ENCODE measurements around the gene WDFY4. TPM values are rescaled to one million over a fixed set of nuclear protein-coding genes. Genes with fewer than 3 reads are reported as not detected.

WDFY4 gene
- total and polyA plus RNA-seq, 2 of the 4 experiments (the other 2 are of a cell fraction): not detected

GRCh38 chr10:48639632-48640031 lies 45.0 kb upstream of the WDFY4 start:
- ChIA-PET POLR2A (ENCODE audit: unreplicated experiment) (no interaction called here), CTCF (interaction anchor here (0.7 to 1.5 kb wide), 2 partner anchors 16 to 79 kb away, joined by 3 to 5 read pairs; no protein-coding TSS in a partner anchor)
- DNase-seq (no peak), ATAC-seq (ENCODE audit: low read depth) (no peak)
- in situ Hi-C loops (cut with MboI; ENCODE audit: low sequenced_read_pairs): no loop called here
- TF ChIP-seq CHD1 (IDR thresholded peaks at IDR 0.05; ENCODE audit: low read depth, low read length): no peak
- TF ChIP-seq RFX5 (IDR thresholded peaks at IDR 0.05; ENCODE audit: low read depth, low read length): no peak
- no peak for TF ChIP-seq NFE2L2 (IDR thresholded peaks at IDR 0.05; ENCODE audit: low read depth, low read length)
- no peak for TF ChIP-seq CTCF (conservative IDR thresholded peaks at IDR 0.05; ENCODE audit: low read depth, low read length)
- no peak for TF ChIP-seq ELK1 (IDR thresholded peaks at IDR 0.05; ENCODE audit: borderline replicate concordance, low read depth, low read length)
- no peak for TF ChIP-seq POLR2A (IDR thresholded peaks at IDR 0.05; ENCODE audit: low read depth, low read length)
- no peak for TF ChIP-seq MAFK (IDR thresholded peaks at IDR 0.05; ENCODE audit: low read depth, low read length)
- no peak for TF ChIP-seq SMC3 (IDR thresholded peaks at IDR 0.05; ENCODE audit: low read depth, low read length)
- no peak for TF ChIP-seq CEBPB (IDR thresholded peaks at IDR 0.05; ENCODE audit: low read depth, low read length)
- TF ChIP-seq BHLHE40 (IDR thresholded peaks at IDR 0.05; ENCODE audit: low read depth, low read length): no peak
- TF ChIP-seq MXI1 (IDR thresholded peaks at IDR 0.05; ENCODE audit: borderline replicate concordance, low read depth, low read length): no peak
- no peak for TF ChIP-seq RAD21 (IDR thresholded peaks at IDR 0.05; ENCODE audit: low read length)
- TF ChIP-seq FOS (IDR thresholded peaks at IDR 0.05; ENCODE audit: low read depth, low read length): no peak
- no peak for TF ChIP-seq USF2 (IDR thresholded peaks at IDR 0.05; ENCODE audit: low read depth, low read length)
- no peak for TF ChIP-seq MAZ (IDR thresholded peaks at IDR 0.05; ENCODE audit: borderline replicate concordance, low read depth, low read length)
- TF ChIP-seq RCOR1 (IDR thresholded peaks at IDR 0.05; ENCODE audit: insufficient replicate concordance, low read length): no peak
- Histone ChIP-seq H4K20me1 (ENCODE audit: insufficient read depth, low read length) (no peaks in the 10 kb centered on the region), H3K9ac (ENCODE audit: low read depth, low read length) (no peak overlapping the region), H3K14ac (replicated peaks; ENCODE audit: low read depth, low read length) (no peak overlapping the region), H2AFZ (replicated peaks; ENCODE audit: low read length, poor library complexity) (no peak overlapping the region), H3K9me3 (ENCODE audit: control insufficient read depth, insufficient read depth, low read length) (no peaks in the 10 kb centered on the region), H3K18ac (ENCODE audit: low read depth, low read length) (no peak overlapping the region), H3K4me3 (ENCODE audit: insufficient read depth, low read depth, low read length) (no peak overlapping the region), H3K23ac (ENCODE audit: low read depth, low read length) (no peak overlapping the region), H3K4me1 (ENCODE audit: control insufficient read depth, insufficient read depth, low read length) (peaks cover 2% of the 10 kb centered on the region; the same call in 1 of the 2 replicates), H3K27ac (ENCODE audit: insufficient read depth, low read length) (no peak overlapping the region), H2AK5ac (ENCODE audit: low read depth, low read length) (no peak overlapping the region), H3K36me3 (ENCODE audit: control insufficient read depth, insufficient read depth, low read length) (no peaks in the 10 kb centered on the region), H3K79me1 (ENCODE audit: low read depth in 1 of 2, low read length in 2 of 2) (peaks cover 0 to 8% of the 10 kb centered on the region in 2 experiments; a peak in 1 of 4 replicates), H2BK120ac (ENCODE audit: low read depth, low read length) (no peak overlapping the region), H2BK5ac (ENCODE audit: low read depth, low read length, poor library complexity, severe bottlenecking) (no peak overlapping the region), H3K27me3 (ENCODE audit: control insufficient read depth, insufficient read depth, low read length) (no peaks in the 10 kb centered on the region), H4K91ac (ENCODE audit: insufficient read depth, low read depth, low read length) (no peak overlapping the region), H2AK9ac (replicated peaks; ENCODE audit: low read depth, low read length, poor library complexity) (no peak overlapping the region), H4K8ac (ENCODE audit: low read depth in 2 of 2, low read length in 2 of 2) (no peak overlapping the region), H4K5ac (ENCODE audit: low read depth, low read length) (no peak overlapping the region), H3K4ac (ENCODE audit: low read depth, low read length) (no peak overlapping the region), H3K56ac (ENCODE audit: extremely low read depth, insufficient read depth, low read length) (no peak overlapping the region), H3K4me2 (ENCODE audit: low read depth, low read length) (no peak overlapping the region), H2BK20ac (ENCODE audit: low read depth, low read length) (no peak overlapping the region), H2BK15ac (ENCODE audit: low read depth, low read length) (no peak overlapping the region), H3K9me1 (ENCODE audit: insufficient read depth, low read length) (no peaks in the 10 kb centered on the region)
- no TSS peak for BruUV-seq (replicated peaks)
- no CpG with 5 or more reads among the region's 1 CpG for WGBS, 2 experiments (ENCODE audit: extremely low coverage in 2 of 2, insufficient read length in 1 of 2)
- intact Hi-C loops (cut with micrococcal nuclease): no loop called here
- dilution Hi-C loops (cut with HindIII; ENCODE audit: low sequenced_read_pairs, unreplicated experiment): no loop called here

Measured in IMR-90 (cell line).